Memory B cell (primary cell): Measurements from ENCODE around the gene GBF1.

ENCODE experiments used
- ATAC-seq: fragments of 150-1000 bp; cut with Tn5 transposase; 2 replicates; pipeline ENCODE4 v1.10.0; 2021; ENCODE audit warnings: low read depth, mild to moderate bottlenecking, moderate library complexity
- DNase-seq, 2 donors: peaks; one replicate each; pipeline ENCODE4 v3.0.0; 2022; ENCODE audit warnings: low spot score in 2 of 2
- H3K27ac Mint-ChIP-seq: one replicate; pipeline ENCODE4 v1.8.0; 2022; ENCODE audit warnings: mild to moderate bottlenecking, moderate library complexity, mixed read lengths
- H3K27me3 Mint-ChIP-seq: one replicate; pipeline ENCODE4 v1.8.0; 2022; ENCODE audit warnings: mixed read lengths
- H3K36me3 Mint-ChIP-seq: one replicate; pipeline ENCODE4 v1.8.0; 2022; ENCODE audit warnings: mild to moderate bottlenecking, mixed read lengths
- H3K4me1 Mint-ChIP-seq: one replicate; pipeline ENCODE4 v1.8.0; 2022; ENCODE audit warnings: mixed read lengths
- H3K4me3 Mint-ChIP-seq: one replicate; pipeline ENCODE4 v1.8.0; 2022; ENCODE audit warnings: mild to moderate bottlenecking, moderate library complexity, mixed read lengths
- H3K9me3 Mint-ChIP-seq: one replicate; pipeline ENCODE4 v1.8.0; 2022; ENCODE audit warnings: mixed read lengths

Gene GBF1

GRCh38 chr10:102268375-102268888 is 23.1 kb downstream of the GBF1 start:
- Mint-ChIP-seq H3K27ac (peak overlapping the region; percentile 47), H3K27me3 (no peaks in the 10 kb centered on the region), H3K4me1 (peaks cover 8% of the 10 kb centered on the region), H3K9me3 (no peaks in the 10 kb centered on the region), H3K36me3 (peaks cover 17% of the 10 kb centered on the region), H3K4me3 (no peak overlapping the region)
- ATAC-seq, result no peak
- no peak for DNase-seq

- Mint-ChIP-seq H3K9me3 (no peaks in the 10 kb centered on the region), H3K4me3 (no peak overlapping the region), H3K27ac (peak overlapping the region; percentile 6), H3K36me3 (peaks cover 17% of the 10 kb centered on the region), H3K4me1 (peaks cover 8% of the 10 kb centered on the region), H3K27me3 (no peaks in the 10 kb centered on the region)
- ATAC-seq (no peak), DNase-seq (no peak)
These were observed 23.7 kb downstream of the GBF1 start for GRCh38 chr10:102269017-102269416.

GRCh38 chr10:102274062-102274461 is 28.7 kb downstream of the GBF1 start:
- DNase-seq (no peak), ATAC-seq (no peak)
- Mint-ChIP-seq H3K9me3 (no peaks in the 10 kb centered on the region), H3K4me3 (no peak overlapping the region), H3K27me3 (no peaks in the 10 kb centered on the region), H3K27ac (no peak overlapping the region), H3K36me3 (peaks cover 5% of the 10 kb centered on the region), H3K4me1 (peaks cover 5% of the 10 kb centered on the region)

- no peak for ATAC-seq
- no peak overlapping the region for H3K27ac Mint-ChIP-seq
- no peaks in the 10 kb centered on the region for H3K9me3 Mint-ChIP-seq
- H3K27me3 Mint-ChIP-seq, result no peaks in the 10 kb centered on the region
- DNase-seq, result no peak
- peaks cover 1% of the 10 kb centered on the region for H3K36me3 Mint-ChIP-seq
- H3K4me3 Mint-ChIP-seq, result no peak overlapping the region
- H3K4me1 Mint-ChIP-seq, result peaks cover 6% of the 10 kb centered on the region
These were observed 30.0 kb downstream of the GBF1 start for GRCh38 chr10:102275343-102275742.

GRCh38 chr10:102279104-102279503 is 33.8 kb downstream of the GBF1 start:
- peaks cover 4% of the 10 kb centered on the region for H3K36me3 Mint-ChIP-seq
- H3K4me3 Mint-ChIP-seq, result no peak overlapping the region
- H3K27me3 Mint-ChIP-seq, result no peaks in the 10 kb centered on the region
- ATAC-seq, result no peak
- H3K9me3 Mint-ChIP-seq, result no peaks in the 10 kb centered on the region
- no peak overlapping the region for H3K27ac Mint-ChIP-seq
- no peak for DNase-seq
- H3K4me1 Mint-ChIP-seq, result peaks cover 18% of the 10 kb centered on the region

GRCh38 chr10:102280397-102281101 is 35.2 kb downstream of the GBF1 start:
- Mint-ChIP-seq H3K27ac (peak overlapping the region; percentile 21), H3K27me3 (no peaks in the 10 kb centered on the region), H3K4me3 (no peak overlapping the region), H3K4me1 (peaks cover 21% of the 10 kb centered on the region), H3K36me3 (peaks cover 4% of the 10 kb centered on the region), H3K9me3 (no peaks in the 10 kb centered on the region)
- no peak for ATAC-seq
- DNase-seq, result no peak

- Mint-ChIP-seq H3K4me3 (no peak overlapping the region), H3K36me3 (peaks cover 6% of the 10 kb centered on the region), H3K27me3 (no peaks in the 10 kb centered on the region), H3K4me1 (peaks cover 22% of the 10 kb centered on the region), H3K27ac (no peak overlapping the region), H3K9me3 (no peaks in the 10 kb centered on the region)
- ATAC-seq (no peak), DNase-seq (no peak)
These were observed 35.8 kb downstream of the GBF1 start for GRCh38 chr10:102281102-102281487.

- DNase-seq (no peak), ATAC-seq (no peak)
- Mint-ChIP-seq H3K9me3 (no peaks in the 10 kb centered on the region), H3K4me3 (no peak overlapping the region), H3K27ac (no peak overlapping the region), H3K36me3 (peaks cover 7% of the 10 kb centered on the region), H3K27me3 (no peaks in the 10 kb centered on the region), H3K4me1 (peaks cover 23% of the 10 kb centered on the region)
These were observed 38.2 kb downstream of the GBF1 start for GRCh38 chr10:102283488-102283887.

GRCh38 chr10:102283890-102284289 is 38.6 kb downstream of the GBF1 start:
- no peak overlapping the region for H3K27ac Mint-ChIP-seq
- no peaks in the 10 kb centered on the region for H3K27me3 Mint-ChIP-seq
- DNase-seq, result no peak
- peaks cover 20% of the 10 kb centered on the region for H3K4me1 Mint-ChIP-seq
- no peaks in the 10 kb centered on the region for H3K9me3 Mint-ChIP-seq
- H3K36me3 Mint-ChIP-seq, result peaks cover 7% of the 10 kb centered on the region
- no peak for ATAC-seq
- H3K4me3 Mint-ChIP-seq, result no peak overlapping the region

GRCh38 chr10:102284531-102284930 is 39.2 kb downstream of the GBF1 start:
- ATAC-seq (no peak), DNase-seq (no peak)
- H3K9me3 Mint-ChIP-seq, result no peaks in the 10 kb centered on the region
- H3K27ac Mint-ChIP-seq, result no peak overlapping the region
- no peak overlapping the region for H3K4me3 Mint-ChIP-seq
- peaks cover 10% of the 10 kb centered on the region for H3K36me3 Mint-ChIP-seq
- H3K27me3 Mint-ChIP-seq, result no peaks in the 10 kb centered on the region
- H3K4me1 Mint-ChIP-seq, result peaks cover 22% of the 10 kb centered on the region

- DNase-seq (no peak), ATAC-seq (no peak)
- no peaks in the 10 kb centered on the region for H3K27me3 Mint-ChIP-seq
- peaks cover 19% of the 10 kb centered on the region for H3K4me1 Mint-ChIP-seq
- H3K4me3 Mint-ChIP-seq, result no peak overlapping the region
- no peaks in the 10 kb centered on the region for H3K9me3 Mint-ChIP-seq
- peaks cover 10% of the 10 kb centered on the region for H3K36me3 Mint-ChIP-seq
- no peak overlapping the region for H3K27ac Mint-ChIP-seq
These were observed 39.8 kb downstream of the GBF1 start for GRCh38 chr10:102285133-102285532.

- Mint-ChIP-seq H3K4me1 (peaks cover 15% of the 10 kb centered on the region), H3K4me3 (no peak overlapping the region), H3K9me3 (no peaks in the 10 kb centered on the region), H3K36me3 (peaks cover 11% of the 10 kb centered on the region), H3K27ac (no peak overlapping the region), H3K27me3 (no peaks in the 10 kb centered on the region)
- no peak for DNase-seq
- no peak for ATAC-seq
These were observed 40.9 kb downstream of the GBF1 start for GRCh38 chr10:102286216-102286615.

GRCh38 chr10:102287538-102287937 is 42.2 kb downstream of the GBF1 start:
- H3K4me1 Mint-ChIP-seq, result peaks cover 16% of the 10 kb centered on the region
- no peak overlapping the region for H3K27ac Mint-ChIP-seq

GRCh38 chr10:102287991-102288390 is 42.7 kb downstream of the GBF1 start:
- Mint-ChIP-seq H3K4me3 (no peak overlapping the region), H3K36me3 (peaks cover 11% of the 10 kb centered on the region), H3K27me3 (no peaks in the 10 kb centered on the region), H3K27ac (no peak overlapping the region), H3K9me3 (no peaks in the 10 kb centered on the region), H3K4me1 (peaks cover 16% of the 10 kb centered on the region)
- no peak for DNase-seq
- no peak for ATAC-seq

More at GRCh38 chr10:102287538-102287937, 42.2 kb downstream of the GBF1 start:
- Mint-ChIP-seq H3K27me3 (no peaks in the 10 kb centered on the region), H3K4me3 (no peak overlapping the region), H3K36me3 (peaks cover 12% of the 10 kb centered on the region), H3K9me3 (no peaks in the 10 kb centered on the region)
- DNase-seq (no peak), ATAC-seq (no peak)

- ATAC-seq (no peak), DNase-seq (no peak)
- Mint-ChIP-seq H3K27me3 (no peaks in the 10 kb centered on the region), H3K36me3 (peaks cover 11% of the 10 kb centered on the region), H3K4me1 (peaks cover 9% of the 10 kb centered on the region), H3K9me3 (no peaks in the 10 kb centered on the region), H3K4me3 (no peak overlapping the region), H3K27ac (no peak overlapping the region)
These were observed 44.0 kb downstream of the GBF1 start for GRCh38 chr10:102289356-102289755.
